B cell (primary cell): ENCODE measurements around the gene KRT222. TPM values are rescaled to one million over a fixed set of nuclear protein-coding genes. Genes with fewer than 3 reads are reported as not detected.

Experiments
- ATAC-seq: fragments of 200-7000 bp; cut with Tn5 transposase; one replicate; pipeline ENCODE4 v1.10.0; 2021; ENCODE audit warnings: low read depth, mild to moderate bottlenecking, moderate number of reproducible peaks, moderate library complexity
- CTCF ChIA-PET: fragments of 350-600 bp; sonication (Branson Sonifier 250); formaldehyde crosslinking; loops from one replicate; lab custom pipeline; 2021; ENCODE audit warnings: antibody characterized with exemption, inconsistent platforms; lab: Charles Lee
- POLR2A ChIA-PET: fragments of 350-600 bp; sonication (Branson Sonifier 250); formaldehyde crosslinking; loops from one replicate; lab custom pipeline; 2021; ENCODE audit warnings: antibody characterized with exemption; lab: Charles Lee
- DNase-seq: peaks from one replicate; pipeline ENCODE4 v3.0.0; 2013
- H2AFZ ChIP-seq: 2 replicates; pipeline ENCODE4 v1.6.1; 2012; ENCODE audit warnings: mild to moderate bottlenecking, low read depth, low read length; ENCODE audit not compliant: insufficient read depth, poor library complexity, severe bottlenecking
- H3K27ac ChIP-seq, 2 donors: 1 replicate in 1 of 2; 2 replicates in 1 of 2; pipeline ENCODE4 v1.5.1; 2012 to 2013; ENCODE audit warnings: low read length in 2 of 2, mild to moderate bottlenecking in 2 of 2, moderate library complexity in 1 of 2
- H3K27me3 ChIP-seq, 4 experiments: fragments of 200-600 bp in 1 of 4; sonication (generic) in 1 of 4; replicated peaks in 1 of 4; 1 replicate in 2 of 4; 2 replicates in 2 of 4; pipeline versions ENCODE4 v1.6.1 to v1.7.0; 2013 to 2016; ENCODE audit warnings: low read length in 3 of 4, mild to moderate bottlenecking in 2 of 4, mixed read lengths in 1 of 4, moderate library complexity in 1 of 4; ENCODE audit not compliant: insufficient read depth in 4 of 4, control insufficient read depth in 3 of 4; ENCODE audit errors: control extremely low read depth in 1 of 4
- H3K36me3 ChIP-seq, 2 experiments: replicated peaks in 1 of 2; 1 replicate in 1 of 2; 2 replicates in 1 of 2; pipeline versions ENCODE4 v1.6.1 to v1.7.1; 2013; ENCODE audit warnings: low read length in 1 of 2; ENCODE audit not compliant: insufficient read depth in 2 of 2, control insufficient read depth in 1 of 2; ENCODE audit errors: control extremely low read depth in 1 of 2, extremely low read depth in 1 of 2
- H3K4me1 ChIP-seq, 2 donors: fragments of 200-600 bp in 1 of 2; sonication (generic) in 1 of 2; 1 replicate in 1 of 2; 2 replicates in 1 of 2; pipeline versions ENCODE4 v1.5.1 to v1.6.1; 2013 to 2017; ENCODE audit warnings: low read length in 2 of 2; ENCODE audit not compliant: control insufficient read depth in 2 of 2, insufficient read depth in 2 of 2
- H3K4me2 ChIP-seq: replicated peaks from 2 replicates; pipeline ENCODE3; 2012; ENCODE audit warnings: mild to moderate bottlenecking, low read depth, low read length; ENCODE audit not compliant: poor library complexity, severe bottlenecking
- H3K4me3 ChIP-seq, 5 experiments: fragments of 200-600 bp in 1 of 5; sonication (generic) in 1 of 5; 1 replicate in 3 of 5; 2 replicates in 2 of 5; pipeline versions ENCODE4 v1.5.1 to v1.7.0; 2011 to 2016; ENCODE audit warnings: low read length in 4 of 5, mild to moderate bottlenecking in 4 of 5, low read depth in 2 of 5, control low read depth in 1 of 5, moderate library complexity in 1 of 5; ENCODE audit not compliant: insufficient read depth in 1 of 5; ENCODE audit errors: control extremely low read depth in 1 of 5, extremely low read depth in 1 of 5
- H3K79me2 ChIP-seq: fragments of 200-600 bp; sonication (generic); one replicate; pipeline ENCODE4 v1.6.0; 2016; ENCODE audit warnings: low read length; ENCODE audit not compliant: control insufficient read depth, insufficient read depth
- H3K9ac ChIP-seq: fragments of 200-600 bp; sonication (generic); 2 replicates; pipeline ENCODE4 v1.6.1; 2017; ENCODE audit warnings: mild to moderate bottlenecking, low read length, moderate library complexity
- H3K9me3 ChIP-seq, 3 donors: one replicate each; pipeline versions ENCODE4 v1.6.1 to v1.7.1; 2013; ENCODE audit warnings: low read length in 2 of 3; ENCODE audit not compliant: control insufficient read depth in 2 of 3, insufficient read depth in 1 of 3; ENCODE audit errors: control extremely low read depth in 1 of 3
- H4K20me1 ChIP-seq: 2 replicates; pipeline ENCODE4 v1.6.0; 2012; ENCODE audit warnings: mild to moderate bottlenecking, low read length; ENCODE audit not compliant: insufficient read depth, control insufficient read depth, poor library complexity, severe bottlenecking
- H3K27ac Mint-ChIP-seq: one replicate; pipeline ENCODE4 v1.8.0; 2021; ENCODE audit warnings: mixed read lengths
- H3K27me3 Mint-ChIP-seq: one replicate; pipeline ENCODE4 v1.8.0; 2021; ENCODE audit warnings: mixed read lengths
- H3K4me1 Mint-ChIP-seq: one replicate; pipeline ENCODE4 v1.8.0; 2021; ENCODE audit warnings: mixed read lengths
- H3K4me3 Mint-ChIP-seq: one replicate; pipeline ENCODE4 v1.8.0; 2021; ENCODE audit warnings: mixed read lengths
- H3K9me3 Mint-ChIP-seq: one replicate; pipeline ENCODE4 v1.8.0; 2022; ENCODE audit warnings: mixed read lengths; ENCODE audit not compliant: insufficient read depth
- EZH2 ChIP-seq: IDR thresholded peaks from 2 replicates; pipeline ENCODE4 v1.6.1; 2012; ENCODE audit warnings: borderline replicate concordance, low read depth, mild to moderate bottlenecking, moderate library complexity, low read length; ENCODE audit not compliant: insufficient read depth, poor library complexity, severe bottlenecking
- WGBS: methylation state at CpG from one replicate; pipeline ENCODE4 v1.1.5; 2013; ENCODE audit warnings: missing lambda C conversion rate; ENCODE audit not compliant: insufficient coverage; 5-methylcytosine and 5-hydroxymethylcytosine counted together
- intact Hi-C: fragments of 100-400 bp; cut with micrococcal nuclease; formaldehyde crosslinking; loops from one replicate; pipeline ENCODE4 v1.10.0; 2022
- polyA plus RNA-seq: library from polyadenylated mRNA; depleted of rRNA; stranded (reverse); fragments of >200 nt; gene quantifications from 2 replicates; pipeline ENCODE4 v1.2.3, GENCODE V29; 2012
- total RNA-seq, 2 donors: library from RNA; stranded (reverse); fragments of 120-200 nt in 1 of 2; gene quantifications; 1 replicate in 1 of 2; 2 replicates in 1 of 2; pipeline versions ENCODE4 v1.2.3 to v1.2.4, GENCODE V29; 2013 to 2022
- TF ChIP-seq, protein P1 (sequence below): fragments of 200-600 bp; IDR thresholded peaks from one replicate; pipeline ENCODE4 v1.8.0; 2022; ENCODE audit warnings: antibody characterized with exemption, mild to moderate bottlenecking

KRT222 gene
- total and polyA plus RNA-seq, 2 donors (not counting 1 experiment from before 2014, with no cell fraction given) = not detected

DNA sequence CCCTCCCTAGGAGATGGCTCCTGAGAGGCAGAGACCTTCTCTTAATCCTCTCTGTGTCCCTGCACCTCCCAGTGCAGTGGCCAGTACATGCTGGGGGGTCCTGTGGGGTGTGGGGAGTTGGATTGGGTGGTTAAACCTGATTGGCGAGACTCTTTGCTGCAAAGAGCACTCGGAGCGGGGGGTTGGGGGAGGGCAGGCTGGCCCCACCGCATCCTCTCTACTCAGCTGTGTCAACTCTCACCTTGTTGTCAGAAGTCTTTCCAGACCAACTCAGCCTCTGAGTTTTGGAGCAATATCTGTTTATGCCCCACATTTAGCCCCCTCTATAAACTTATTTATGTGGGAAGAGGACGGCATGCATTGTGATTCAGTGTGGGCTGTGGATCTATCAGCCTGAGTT lies 57.3 kb downstream of the KRT222 start:
- Histone ChIP-seq H3K27ac (no peak overlapping the region), H4K20me1 (no peaks in the 10 kb centered on the region), H3K79me2 (no peaks in the 10 kb centered on the region), H3K27me3 (no peaks in the 10 kb centered on the region), H2AFZ (no peak overlapping the region), H3K36me3 (no peaks in the 10 kb centered on the region), H3K4me1 (peaks cover 15 to 21% of the 10 kb centered on the region in 2 donors), H3K9me3 (no peaks in the 10 kb centered on the region), H3K4me2 (no peak overlapping the region), H3K4me3 (no peak overlapping the region), H3K9ac (no peak overlapping the region)
- no peak for DNase-seq
- ATAC-seq = no peak
- CTCF ChIA-PET = interaction anchor here (0.9 to 1.5 kb wide), 2 partner anchors 8 to 184 kb away, joined by 3 to 8 read pairs; no protein-coding TSS in a partner anchor
- peaks cover 48% of the 10 kb centered on the region for H3K4me1 Mint-ChIP-seq
- H3K4me3 Mint-ChIP-seq = no peak overlapping the region
- intact Hi-C loops = no loop called here
- no peaks in the 10 kb centered on the region for H3K27me3 Mint-ChIP-seq
- no peak overlapping the region for H3K27ac Mint-ChIP-seq
- TF ChIP-seq, protein P1, sequence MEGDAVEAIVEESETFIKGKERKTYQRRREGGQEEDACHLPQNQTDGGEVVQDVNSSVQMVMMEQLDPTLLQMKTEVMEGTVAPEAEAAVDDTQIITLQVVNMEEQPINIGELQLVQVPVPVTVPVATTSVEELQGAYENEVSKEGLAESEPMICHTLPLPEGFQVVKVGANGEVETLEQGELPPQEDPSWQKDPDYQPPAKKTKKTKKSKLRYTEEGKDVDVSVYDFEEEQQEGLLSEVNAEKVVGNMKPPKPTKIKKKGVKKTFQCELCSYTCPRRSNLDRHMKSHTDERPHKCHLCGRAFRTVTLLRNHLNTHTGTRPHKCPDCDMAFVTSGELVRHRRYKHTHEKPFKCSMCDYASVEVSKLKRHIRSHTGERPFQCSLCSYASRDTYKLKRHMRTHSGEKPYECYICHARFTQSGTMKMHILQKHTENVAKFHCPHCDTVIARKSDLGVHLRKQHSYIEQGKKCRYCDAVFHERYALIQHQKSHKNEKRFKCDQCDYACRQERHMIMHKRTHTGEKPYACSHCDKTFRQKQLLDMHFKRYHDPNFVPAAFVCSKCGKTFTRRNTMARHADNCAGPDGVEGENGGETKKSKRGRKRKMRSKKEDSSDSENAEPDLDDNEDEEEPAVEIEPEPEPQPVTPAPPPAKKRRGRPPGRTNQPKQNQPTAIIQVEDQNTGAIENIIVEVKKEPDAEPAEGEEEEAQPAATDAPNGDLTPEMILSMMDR = no peak
- no peak for TF ChIP-seq EZH2
- H3K9me3 Mint-ChIP-seq = no peaks in the 10 kb centered on the region
- POLR2A ChIA-PET = interaction anchor here (1.5 kb wide), 1 partner anchor 8 kb away, joined by 4 read pairs; no protein-coding TSS in a partner anchor
- no CpG with 5 or more reads among the region's 5 CpGs for WGBS

GRCh38 chr17:40606548-40607353 lies 58.2 kb downstream of the KRT222 start:
- DNase-seq (no peak), ATAC-seq (no peak)
- H3K27me3 ChIP-seq = no peaks in the 10 kb centered on the region
- H3K79me2 ChIP-seq = no peaks in the 10 kb centered on the region
- no peaks in the 10 kb centered on the region for H3K36me3 ChIP-seq
- intact Hi-C loops = no loop called here
- peaks cover 48% of the 10 kb centered on the region for H3K4me1 Mint-ChIP-seq
- no peak overlapping the region for H3K4me3 ChIP-seq
- no peaks in the 10 kb centered on the region for H4K20me1 ChIP-seq
- ChIA-PET CTCF (interaction anchor here (0.9 to 1.5 kb wide), 2 partner anchors 9 to 185 kb away, joined by 3 to 8 read pairs; no protein-coding TSS in a partner anchor), POLR2A (interaction anchor here (0.6 to 1.5 kb wide), 2 partner anchors 9 to 43 kb away, joined by 4 to 5 read pairs; no protein-coding TSS in a partner anchor)
- no peak overlapping the region for H3K4me2 ChIP-seq
- no peak overlapping the region for H3K4me3 Mint-ChIP-seq
- H3K27ac Mint-ChIP-seq = no peak overlapping the region
- H3K27ac ChIP-seq = no peak overlapping the region
- 100% methylated on average over 1 of the region's 10 CpGs for WGBS
- H3K4me1 ChIP-seq = peaks cover 22 to 30% of the 10 kb centered on the region in 2 donors
- H3K9me3 ChIP-seq = no peaks in the 10 kb centered on the region
- no peaks in the 10 kb centered on the region for H3K27me3 Mint-ChIP-seq
- no peak overlapping the region for H2AFZ ChIP-seq
- H3K9ac ChIP-seq = no peak overlapping the region
- no peaks in the 10 kb centered on the region for H3K9me3 Mint-ChIP-seq
- TF ChIP-seq, protein P1 = no peak
- TF ChIP-seq EZH2 = no peak
